Endodermal cell (in vitro differentiated cells): ENCODE measurements around the gene NTRK2. TPM values are rescaled to one million over a fixed set of nuclear protein-coding genes. Genes with fewer than 3 reads are reported as not detected.

Source experiments
- DNase-seq: peaks from one replicate; pipeline ENCODE4 v3.0.0-alpha.2; 2017
- H3K27ac ChIP-seq: 2 replicates; pipeline ENCODE4 v1.5.1; 2013; ENCODE audit warnings: mild to moderate bottlenecking, low read depth, low read length, moderate library complexity
- H3K27me3 ChIP-seq: 2 replicates; pipeline ENCODE4 v1.6.1; 2013; ENCODE audit warnings: mild to moderate bottlenecking, low read length, moderate library complexity; ENCODE audit not compliant: insufficient read depth, control insufficient read depth, poor library complexity, severe bottlenecking
- H3K36me3 ChIP-seq: 2 replicates; pipeline ENCODE4 v1.7.0; 2013; ENCODE audit warnings: mild to moderate bottlenecking, low read length, moderate library complexity; ENCODE audit not compliant: control insufficient read depth, insufficient read depth
- H3K4me1 ChIP-seq: one replicate; pipeline ENCODE4 v1.7.0; 2013; ENCODE audit warnings: low read length; ENCODE audit not compliant: control insufficient read depth, insufficient read depth
- H3K4me3 ChIP-seq: 2 replicates; pipeline ENCODE4 v1.5.1; 2013; ENCODE audit warnings: mild to moderate bottlenecking, low read length, moderate library complexity
- H3K9ac ChIP-seq: 2 replicates; pipeline ENCODE4 v1.6.1; 2013; ENCODE audit warnings: mild to moderate bottlenecking, low read length, moderate library complexity; ENCODE audit not compliant: poor library complexity, severe bottlenecking; ENCODE audit errors: extremely low read depth
- H3K9me3 ChIP-seq: 2 replicates; pipeline ENCODE4 v1.6.1; 2013; ENCODE audit warnings: mild to moderate bottlenecking, low read length, moderate library complexity; ENCODE audit not compliant: control insufficient read depth
- H3K27ac Mint-ChIP-seq: 2 replicates; pipeline ENCODE4 v1.8.0; 2020; ENCODE audit warnings: mixed read lengths
- H3K27me3 Mint-ChIP-seq: 2 replicates; pipeline ENCODE4 v1.8.0; 2021; ENCODE audit warnings: mild to moderate bottlenecking, mixed read lengths; ENCODE audit not compliant: insufficient read depth
- H3K36me3 Mint-ChIP-seq: 2 replicates; pipeline ENCODE4 v1.8.0; 2020; ENCODE audit warnings: low read depth, mixed read lengths
- H3K4me1 Mint-ChIP-seq: 2 replicates; pipeline ENCODE4 v1.8.0; 2020; ENCODE audit warnings: mixed read lengths
- H3K4me3 Mint-ChIP-seq: 2 replicates; pipeline ENCODE4 v1.8.0; 2020; ENCODE audit warnings: mild to moderate bottlenecking, moderate library complexity, mixed read lengths
- H3K9me3 Mint-ChIP-seq: 2 replicates; pipeline ENCODE4 v1.8.0; 2020; ENCODE audit warnings: mild to moderate bottlenecking, mixed read lengths
- WGBS, 2 experiments: methylation state at CpG; one replicate each; pipeline versions ENCODE4 v1.1.5 to v1.1.7; 2013; ENCODE audit warnings: missing lambda C conversion rate in 2 of 2, mixed read lengths in 1 of 2; ENCODE audit not compliant: insufficient coverage in 1 of 2, insufficient read length in 1 of 2; 5-methylcytosine and 5-hydroxymethylcytosine counted together
- total RNA-seq, 2 donors: library from RNA; stranded (reverse); fragmentation: NEBNext Ultra II Directional in 1 of 2; extraction: Animal tissue kit (Norgen Biotek cat#: 25700) in 1 of 2; gene quantifications; 2 replicates in 1 of 2; 3 replicates in 1 of 2; pipeline ENCODE4 v1.2.1, GENCODE V29; 2021
- TF ChIP-seq, protein P1 (sequence below): fragments of 200-600 bp; sonication (generic); conservative IDR thresholded peaks from 2 replicates; pipeline ENCODE4 v1.5.0; 2021; ENCODE audit warnings: antibody characterized with exemption, mild to moderate bottlenecking

Gene NTRK2
- total RNA-seq, 2 donors from 2014 or later, result 0.09 to 0.18 TPM

DNA sequence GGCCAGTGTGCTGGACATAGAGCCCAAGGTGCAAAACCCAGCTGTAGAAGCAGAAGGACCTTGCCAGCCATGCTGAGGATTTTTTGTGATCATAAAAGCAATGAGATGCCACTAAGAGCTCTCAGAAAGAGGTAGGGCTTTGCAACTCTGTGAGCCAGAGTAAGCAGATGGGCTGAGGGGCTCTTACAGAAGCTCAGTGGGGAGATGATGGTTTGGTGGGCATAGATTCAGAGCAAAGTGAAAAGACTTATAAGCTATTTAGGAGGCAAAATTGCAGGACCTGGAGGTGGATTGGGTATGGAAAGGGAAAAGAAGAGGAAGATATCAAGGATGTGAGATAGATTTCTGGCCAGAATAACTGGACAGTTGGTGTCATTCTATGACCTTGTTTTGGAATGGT lies 302.0 kb downstream of the NTRK2 start:
- H3K9me3 ChIP-seq, result no peaks in the 10 kb centered on the region
- Mint-ChIP-seq H3K4me1 (peaks cover 2% of the 10 kb centered on the region), H3K27ac (no peak overlapping the region), H3K4me3 (no peak overlapping the region), H3K36me3 (no peaks in the 10 kb centered on the region), H3K9me3 (no peaks in the 10 kb centered on the region), H3K27me3 (peaks cover 31% of the 10 kb centered on the region)
- H3K4me3 ChIP-seq, result no peak overlapping the region
- TF ChIP-seq, protein P1, sequence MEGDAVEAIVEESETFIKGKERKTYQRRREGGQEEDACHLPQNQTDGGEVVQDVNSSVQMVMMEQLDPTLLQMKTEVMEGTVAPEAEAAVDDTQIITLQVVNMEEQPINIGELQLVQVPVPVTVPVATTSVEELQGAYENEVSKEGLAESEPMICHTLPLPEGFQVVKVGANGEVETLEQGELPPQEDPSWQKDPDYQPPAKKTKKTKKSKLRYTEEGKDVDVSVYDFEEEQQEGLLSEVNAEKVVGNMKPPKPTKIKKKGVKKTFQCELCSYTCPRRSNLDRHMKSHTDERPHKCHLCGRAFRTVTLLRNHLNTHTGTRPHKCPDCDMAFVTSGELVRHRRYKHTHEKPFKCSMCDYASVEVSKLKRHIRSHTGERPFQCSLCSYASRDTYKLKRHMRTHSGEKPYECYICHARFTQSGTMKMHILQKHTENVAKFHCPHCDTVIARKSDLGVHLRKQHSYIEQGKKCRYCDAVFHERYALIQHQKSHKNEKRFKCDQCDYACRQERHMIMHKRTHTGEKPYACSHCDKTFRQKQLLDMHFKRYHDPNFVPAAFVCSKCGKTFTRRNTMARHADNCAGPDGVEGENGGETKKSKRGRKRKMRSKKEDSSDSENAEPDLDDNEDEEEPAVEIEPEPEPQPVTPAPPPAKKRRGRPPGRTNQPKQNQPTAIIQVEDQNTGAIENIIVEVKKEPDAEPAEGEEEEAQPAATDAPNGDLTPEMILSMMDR, result no peak
- DNase-seq, result no peak
- H3K27me3 ChIP-seq, result no peaks in the 10 kb centered on the region
- H3K27ac ChIP-seq, result no peak overlapping the region
- no peaks in the 10 kb centered on the region for H3K4me1 ChIP-seq
- H3K36me3 ChIP-seq, result no peaks in the 10 kb centered on the region
- H3K9ac ChIP-seq, result no peak overlapping the region

DNA sequence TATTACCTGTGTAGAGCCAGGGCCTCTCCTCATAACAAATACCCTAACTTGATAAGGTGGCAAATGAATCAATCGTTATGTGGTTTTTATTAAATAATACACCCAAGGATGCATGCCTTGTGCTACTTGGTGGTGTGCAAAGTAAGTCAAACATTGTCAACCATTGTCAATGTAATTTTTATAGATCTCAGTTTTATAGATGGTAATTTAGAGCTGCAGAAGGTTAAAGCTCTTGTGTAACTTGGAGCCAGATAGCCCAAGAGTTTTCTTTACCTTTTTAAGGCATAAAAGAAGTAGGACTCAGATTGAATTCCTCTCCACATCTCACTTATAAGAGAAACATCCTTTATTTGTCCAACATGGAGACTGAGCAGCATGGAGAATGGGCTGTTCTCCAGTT lies 304.7 kb downstream of the NTRK2 start:
- WGBS, 2 experiments, result 83% methylated on average over 1 of the region's 1 CpG; no CpG with 5 or more reads in 1 of the 2 experiments
- Histone ChIP-seq H3K4me1 (no peaks in the 10 kb centered on the region), H3K9me3 (no peaks in the 10 kb centered on the region), H3K27ac (no peak overlapping the region), H3K27me3 (no peaks in the 10 kb centered on the region), H3K36me3 (no peaks in the 10 kb centered on the region), H3K4me3 (no peak overlapping the region), H3K9ac (no peak overlapping the region)
- Mint-ChIP-seq H3K27me3 (peaks cover 38% of the 10 kb centered on the region), H3K4me1 (peaks cover 2% of the 10 kb centered on the region), H3K27ac (no peak overlapping the region), H3K4me3 (no peak overlapping the region), H3K36me3 (no peaks in the 10 kb centered on the region), H3K9me3 (no peaks in the 10 kb centered on the region)
- DNase-seq, result no peak
- TF ChIP-seq, protein P1, result no peak

DNA sequence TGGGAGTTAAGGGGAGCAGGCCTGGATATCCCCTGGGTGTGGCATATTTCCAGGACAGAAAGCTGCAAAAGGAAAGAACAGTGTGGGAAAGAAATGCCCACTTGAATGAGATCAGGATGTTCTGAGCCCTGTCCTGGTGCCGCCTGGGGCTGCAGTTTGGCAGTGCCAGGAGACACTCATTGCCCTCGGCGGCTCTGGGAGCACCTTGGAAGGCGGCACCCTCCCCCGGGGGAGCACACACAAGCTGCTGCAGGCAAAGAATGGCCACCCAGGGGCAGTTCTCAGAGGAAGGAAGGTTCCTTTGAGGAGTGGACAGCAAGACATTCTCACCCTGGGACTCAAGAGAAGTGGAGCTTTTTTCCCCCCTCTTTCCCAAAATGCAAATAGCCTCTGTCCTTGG lies 305.3 kb downstream of the NTRK2 start:
- no peaks in the 10 kb centered on the region for H3K27me3 ChIP-seq
- H3K9ac ChIP-seq, result no peak overlapping the region
- H3K36me3 ChIP-seq, result no peaks in the 10 kb centered on the region
- Mint-ChIP-seq H3K4me1 (peaks cover 2% of the 10 kb centered on the region), H3K36me3 (no peaks in the 10 kb centered on the region), H3K27me3 (peaks cover 41% of the 10 kb centered on the region), H3K4me3 (no peak overlapping the region), H3K27ac (no peak overlapping the region), H3K9me3 (no peaks in the 10 kb centered on the region)
- TF ChIP-seq, protein P1, result no peak
- no peak for DNase-seq
- 96% methylated on average over 5 of the region's 5 CpGs; no CpG with 5 or more reads in 1 of the 2 experiments for WGBS, 2 experiments
- no peaks in the 10 kb centered on the region for H3K4me1 ChIP-seq
- H3K27ac ChIP-seq, result peak overlapping the region; percentile 71
- no peaks in the 10 kb centered on the region for H3K9me3 ChIP-seq
- H3K4me3 ChIP-seq, result no peak overlapping the region
